H7 (cell line): ENCODE measurements around the gene IGFBP3. TPM values are rescaled to one million over a fixed set of nuclear protein-coding genes. Genes with fewer than 3 reads are reported as not detected.

ENCODE experiments used
- DNase-seq: peaks from one replicate; pipeline ENCODE4 v3.0.0; 2012
- H3K27me3 ChIP-seq: 2 replicates; pipeline ENCODE4 v1.6.0; 2011; ENCODE audit warnings: mild to moderate bottlenecking, low read length; ENCODE audit not compliant: control insufficient read depth, insufficient read depth
- H3K36me3 ChIP-seq: replicated peaks from 2 replicates; pipeline ENCODE4 v1.5.1; 2011; ENCODE audit warnings: low read length; ENCODE audit not compliant: control insufficient read depth, insufficient read depth
- H3K4me3 ChIP-seq: 2 replicates; pipeline ENCODE4 v1.5.1; 2011; ENCODE audit warnings: low read depth, mild to moderate bottlenecking, control low read depth, low read length, moderate library complexity; ENCODE audit not compliant: insufficient read depth
- total RNA-seq: library from RNA; depleted of rRNA; stranded (reverse); fragments of >200 nt; shearing (Covaris generic); gene quantifications from 2 replicates; pipeline ENCODE4 v1.2.3, GENCODE V29; 2014

The IGFBP3 gene
- total RNA-seq, 1 experiment from 2014 or later, result 2.7 TPM

DNA sequence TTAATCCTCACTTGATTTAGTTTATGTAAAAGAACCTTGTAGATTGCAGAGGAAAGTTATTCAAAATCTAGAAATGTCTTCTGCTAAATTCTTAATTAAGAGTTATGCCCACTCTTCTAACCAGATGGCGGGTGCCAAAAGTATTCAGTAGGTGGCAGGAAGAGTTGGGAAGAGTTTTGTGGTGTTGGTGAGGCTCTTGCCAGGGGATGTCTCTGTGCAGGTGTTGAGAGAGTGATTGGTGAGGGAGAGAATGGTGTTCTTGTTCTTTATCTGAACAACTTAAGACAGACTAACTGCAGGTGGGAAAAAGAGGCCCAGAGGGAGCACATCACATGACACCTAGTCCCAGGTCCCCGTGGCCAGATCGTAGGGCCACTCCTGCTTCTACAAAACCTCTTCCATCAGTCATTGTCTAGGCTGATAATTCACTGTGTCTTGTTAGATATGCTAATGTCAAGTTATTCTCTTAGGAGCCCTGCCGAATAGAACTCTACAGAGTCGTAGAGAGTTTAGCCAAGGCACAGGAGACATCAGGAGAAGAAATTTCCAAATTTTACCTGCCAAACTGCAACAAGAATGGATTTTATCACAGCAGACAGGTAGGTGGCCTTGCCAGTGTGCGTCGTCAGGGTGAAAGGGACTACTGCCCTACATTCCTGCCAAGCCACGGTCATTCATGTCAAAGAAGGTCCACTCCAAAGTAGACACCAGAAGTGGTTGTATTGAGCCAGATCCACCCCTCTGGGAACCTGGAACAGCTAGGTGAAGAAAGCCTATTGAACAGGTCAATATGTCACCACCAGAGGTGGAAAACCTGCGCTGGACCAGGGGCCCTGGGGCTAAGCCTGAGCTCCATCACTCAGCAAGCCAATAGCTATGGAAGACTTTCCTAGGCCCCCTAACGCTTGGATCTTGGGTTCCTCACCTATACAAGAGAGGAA is 29.3 kb downstream of the IGFBP3 start:
- DNase-seq, result no peak
- peaks cover 40% of the 10 kb centered on the region for H3K27me3 ChIP-seq
- H3K4me3 ChIP-seq, result no peak overlapping the region
- no peaks in the 10 kb centered on the region for H3K36me3 ChIP-seq

DNA sequence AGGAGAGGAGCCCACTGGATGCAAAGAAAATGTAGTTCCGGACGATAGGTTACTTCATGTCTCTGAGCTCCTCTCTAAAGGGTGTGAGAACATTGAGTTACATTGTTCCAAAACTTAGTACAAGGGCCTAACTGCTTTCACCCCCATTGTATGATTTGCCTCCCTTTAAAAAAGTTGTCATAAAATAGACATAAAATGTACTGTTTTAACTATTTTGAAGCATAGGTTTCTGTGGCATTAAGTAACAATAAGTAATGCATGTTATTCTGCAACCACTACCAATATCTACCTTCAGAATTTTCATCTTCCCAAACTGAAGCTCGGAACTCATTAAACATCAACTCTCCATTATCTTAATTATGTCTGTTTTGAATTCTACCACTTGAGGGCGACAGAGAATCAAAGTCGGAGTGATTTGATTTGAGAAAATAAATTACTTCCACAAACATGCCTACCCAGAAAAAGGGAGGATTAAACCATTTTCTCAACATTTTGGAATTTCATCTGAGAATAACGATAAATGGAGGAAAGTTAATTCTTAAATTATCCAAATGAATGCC is 30.1 kb downstream of the IGFBP3 start:
- Histone ChIP-seq H3K27me3 (peaks cover 40% of the 10 kb centered on the region), H3K36me3 (no peaks in the 10 kb centered on the region), H3K4me3 (no peak overlapping the region)
- DNase-seq, result peak; percentile 51

GRCh38 chr7:45890125-45890901 is 30.8 kb downstream of the IGFBP3 start:
- Histone ChIP-seq H3K4me3 (no peak overlapping the region), H3K36me3 (no peaks in the 10 kb centered on the region), H3K27me3 (peaks cover 40% of the 10 kb centered on the region)
- no peak for DNase-seq

GRCh38 chr7:45889367-45890067 is 31.6 kb downstream of the IGFBP3 start:
- H3K4me3 ChIP-seq, result peak overlapping the region; percentile 24; the same call in 1 of the 2 replicates
- H3K36me3 ChIP-seq, result no peaks in the 10 kb centered on the region
- DNase-seq, result no peak
- peaks cover 40% of the 10 kb centered on the region for H3K27me3 ChIP-seq

- Histone ChIP-seq H3K27me3 (peaks cover 40% of the 10 kb centered on the region), H3K4me3 (peak overlapping the region; percentile 42), H3K36me3 (no peaks in the 10 kb centered on the region)
- no peak for DNase-seq
Observed at GRCh38 chr7:45888993-45889366, 32.1 kb downstream of the IGFBP3 start.

GRCh38 chr7:45888185-45888992 is 32.7 kb downstream of the IGFBP3 start, which contains the start of gene IGFBP1:
Gene IGFBP1, plus strand, starts transcription at chr7:45888488. Its CDS starts 165 bp downstream, at chr7:45888653.
- peak within 1 kb of the TSS; percentile 42 for H3K4me3 ChIP-seq

GRCh38 chr7:45886931-45887667 is 34.0 kb downstream of the IGFBP3 start:
- DNase-seq, result no peak
- no peaks in the 10 kb centered on the region for H3K36me3 ChIP-seq
- no peak overlapping the region for H3K4me3 ChIP-seq
- H3K27me3 ChIP-seq, result peaks cover 40% of the 10 kb centered on the region

More at GRCh38 chr7:45888185-45888992, 32.7 kb downstream of the IGFBP3 start, which contains the start of gene IGFBP1:
- H3K27me3 ChIP-seq, result peaks cover 40% of the 10 kb centered on the region
- DNase-seq, result peak; percentile 83
- H3K36me3 ChIP-seq, result no peaks in the 10 kb centered on the region

DNA sequence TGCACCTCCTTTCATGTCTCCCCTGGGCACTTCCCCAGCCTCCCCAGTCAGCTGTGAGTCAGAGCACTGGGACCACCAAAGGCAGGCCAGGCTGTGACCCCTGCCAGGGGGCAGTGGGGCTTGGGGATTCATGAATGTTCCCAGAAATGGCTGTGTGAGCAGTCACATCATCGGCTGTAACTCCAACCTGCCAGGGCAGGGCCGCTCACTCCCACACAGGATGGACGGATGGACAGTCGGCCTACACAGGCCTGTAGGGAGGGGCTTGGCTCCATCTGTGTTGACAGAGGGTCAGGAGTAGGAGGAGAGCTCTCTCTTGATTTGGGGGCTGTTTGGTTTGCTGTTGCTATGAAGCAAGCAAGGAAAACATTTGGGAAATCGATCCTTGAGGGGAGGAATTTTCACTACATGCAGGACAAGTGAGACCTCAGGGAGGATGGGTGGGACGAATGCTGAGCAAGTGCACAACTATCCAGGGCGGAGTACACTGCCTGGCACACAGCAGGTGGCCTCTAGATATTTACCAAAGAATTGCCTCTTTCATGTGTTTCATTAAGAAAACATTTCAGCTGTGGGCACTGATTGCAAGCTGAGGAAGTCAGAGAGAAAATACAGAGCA is 35.7 kb downstream of the IGFBP3 start:
- H3K27me3 ChIP-seq, result peaks cover 35% of the 10 kb centered on the region
- DNase-seq, result no peak
- H3K4me3 ChIP-seq, result no peak overlapping the region
- H3K36me3 ChIP-seq, result no peaks in the 10 kb centered on the region

DNA sequence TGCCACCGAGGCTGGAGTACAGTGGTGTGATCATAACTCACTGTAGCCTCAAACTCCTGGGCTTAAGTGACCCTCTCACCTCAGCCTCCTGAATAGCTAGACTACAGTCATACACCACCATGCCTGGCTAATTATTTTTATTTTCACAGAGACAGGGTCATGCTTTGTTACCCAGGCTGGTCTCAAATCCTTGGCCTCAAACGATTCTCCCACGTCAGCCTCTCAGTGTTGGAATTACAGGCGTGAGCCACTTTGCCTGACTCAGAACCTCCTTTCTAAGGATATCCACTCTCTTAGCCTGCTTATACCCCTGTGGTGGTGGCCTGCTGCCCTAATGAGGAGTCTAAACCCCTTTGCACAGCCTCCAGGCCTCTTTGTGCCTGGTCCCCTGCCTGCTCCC is 36.9 kb downstream of the IGFBP3 start:
- H3K27me3 ChIP-seq, result peaks cover 23% of the 10 kb centered on the region
- no peak overlapping the region for H3K4me3 ChIP-seq
- DNase-seq, result no peak
- no peaks in the 10 kb centered on the region for H3K36me3 ChIP-seq

DNA sequence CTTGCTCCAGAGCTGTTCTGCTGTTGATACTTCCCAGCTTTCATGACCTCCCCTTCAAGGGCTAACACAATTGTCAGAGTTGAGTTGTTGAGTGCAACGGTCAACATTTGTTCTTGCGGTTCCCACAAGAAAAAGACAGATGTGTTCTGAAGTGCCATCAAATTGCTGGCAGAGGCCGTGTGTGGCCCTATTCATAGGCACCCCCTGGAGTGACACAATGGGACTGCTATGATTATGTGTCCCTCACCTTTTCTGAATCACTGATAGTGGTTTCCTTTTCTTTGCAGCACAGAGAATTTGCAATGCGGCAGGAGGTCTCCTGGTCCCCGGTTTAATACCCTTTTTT is 38.6 kb downstream of the IGFBP3 start:
- H3K36me3 ChIP-seq, result no peaks in the 10 kb centered on the region
- no peak for DNase-seq
- H3K27me3 ChIP-seq, result peaks cover 6% of the 10 kb centered on the region
- H3K4me3 ChIP-seq, result no peak overlapping the region

DNA sequence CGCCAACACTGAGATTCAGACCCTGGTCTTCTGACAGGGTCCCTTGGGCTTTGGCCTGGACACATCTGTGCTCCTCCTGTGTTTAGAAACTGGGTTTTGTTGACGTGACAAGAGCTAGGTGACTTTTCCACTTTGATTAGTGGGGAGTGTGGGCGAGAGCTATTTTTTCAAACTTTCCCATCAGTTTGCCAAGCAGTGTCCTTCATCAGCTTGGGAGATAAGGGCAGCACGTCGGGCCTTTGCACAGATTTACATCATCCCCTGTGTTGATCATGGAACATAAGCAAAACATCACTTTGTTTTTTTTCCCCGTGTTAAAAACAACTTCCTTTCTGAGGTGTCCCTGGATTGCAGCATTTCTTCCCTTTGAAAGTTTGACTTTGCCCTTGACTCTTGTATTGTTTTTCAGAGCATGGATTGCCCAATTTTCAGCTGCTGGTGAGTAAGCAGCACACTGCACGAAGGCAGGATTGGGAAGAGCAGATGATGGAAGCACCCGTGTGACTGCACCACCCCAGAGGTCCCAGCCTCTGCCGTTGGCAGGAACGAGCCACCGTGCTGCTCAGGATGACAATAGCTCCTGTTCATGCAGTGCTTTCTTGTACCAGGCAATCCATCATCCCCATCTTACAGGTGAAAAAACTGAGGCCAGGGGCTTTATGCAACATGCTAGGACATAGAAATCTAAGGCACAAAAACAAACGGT is 39.2 kb downstream of the IGFBP3 start:
- Histone ChIP-seq H3K4me3 (no peak overlapping the region), H3K36me3 (no peaks in the 10 kb centered on the region), H3K27me3 (peaks cover under 1% of the 10 kb centered on the region; the same call in 1 of the 2 replicates)
- DNase-seq, result no peak

DNA sequence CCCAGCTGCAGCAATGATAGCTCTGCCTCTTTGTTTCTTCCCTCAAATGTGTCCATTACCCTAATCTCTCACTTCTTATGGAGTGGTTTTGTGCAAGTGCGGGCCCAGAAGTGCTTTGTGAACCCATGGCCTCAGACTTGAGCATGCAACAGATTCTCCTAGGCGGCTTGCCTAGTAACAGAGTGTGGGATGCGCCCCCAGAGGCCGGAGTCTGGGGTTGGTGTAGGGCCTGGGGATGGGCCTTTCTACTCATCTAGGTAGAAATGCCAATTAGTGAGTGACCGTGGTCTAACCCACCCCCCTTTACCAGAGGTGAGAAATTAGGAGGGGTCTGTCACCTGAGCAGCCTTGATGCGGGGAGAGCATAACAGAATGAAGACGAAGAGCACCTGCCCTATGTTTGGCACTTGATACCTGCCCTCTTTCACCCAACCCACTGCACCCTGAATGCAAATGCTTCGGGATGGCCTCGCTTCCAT is 39.8 kb downstream of the IGFBP3 start:
- Histone ChIP-seq H3K27me3 (no peaks in the 10 kb centered on the region), H3K36me3 (no peaks in the 10 kb centered on the region), H3K4me3 (no peak overlapping the region)
- no peak for DNase-seq
